Right atrium auricular region (tissue), 2 donors: ENCODE measurements around the gene ROBO2. TPM values are rescaled to one million over a fixed set of nuclear protein-coding genes. Genes with fewer than 3 reads are reported as not detected.

Experiments used
- DNase-seq: peaks from one replicate; pipeline ENCODE4 v3.0.0-alpha.2; 2019; ENCODE audit warnings: low spot score
- H3K27ac ChIP-seq, 2 donors: fragments of 200-600 bp; sonication (generic); 1 replicate in 1 of 2; 2 replicates in 1 of 2; pipeline ENCODE4 v1.5.1; 2016 to 2019
- H3K27me3 ChIP-seq, 2 donors: fragments of 200-600 bp; sonication (generic); one replicate each; pipeline versions ENCODE4 v1.5.1 to v1.6.0; 2017 to 2019
- H3K36me3 ChIP-seq: fragments of 200-600 bp; sonication (generic); one replicate; pipeline ENCODE4 v1.5.1; 2016
- H3K4me1 ChIP-seq, 2 donors: fragments of 200-600 bp; sonication (generic); one replicate each; pipeline versions ENCODE4 v1.5.1 to v1.6.0; 2017 to 2019
- H3K4me3 ChIP-seq, 2 donors: fragments of 200-600 bp; sonication (generic); 1 replicate in 1 of 2; 2 replicates in 1 of 2; pipeline ENCODE4 v1.5.1; 2017 to 2019; ENCODE audit warnings: mild to moderate bottlenecking in 1 of 2, moderate library complexity in 1 of 2
- H3K9me3 ChIP-seq, 2 donors: fragments of 200-600 bp; sonication (generic); one replicate each; pipeline ENCODE4 v1.5.1; 2019
- CTCF ChIP-seq, 2 donors: fragments of 200-600 bp; sonication (generic); IDR thresholded peaks; one replicate each; pipeline ENCODE4 v1.5.1; 2019; ENCODE audit warnings: antibody characterized with exemption in 2 of 2
- total RNA-seq, 2 donors: library from RNA; depleted of rRNA; stranded (reverse); fragments of >200 nt; gene quantifications; one replicate each; pipeline ENCODE4 v1.1.0, GENCODE V29; 2016

Gene ROBO2
- total RNA-seq, 2 donors from 2014 or later = 2.5 TPM; not detected in 1

GRCh38 chr3:77324105-77324504, 284.2 kb downstream of the ROBO2 start:
- no peak for DNase-seq
- H3K36me3 ChIP-seq = no peaks in the 10 kb centered on the region
- no peak overlapping the region for H3K4me3 ChIP-seq
- no peaks in the 10 kb centered on the region for H3K27me3 ChIP-seq
- H3K27ac ChIP-seq = no peak overlapping the region
- H3K9me3 ChIP-seq = no peaks in the 10 kb centered on the region
- peaks cover 0 to 8% of the 10 kb centered on the region in 2 donors for H3K4me1 ChIP-seq
- TF ChIP-seq CTCF (IDR thresholded peaks at IDR 0.05) = no peak

- H3K27me3 ChIP-seq = no peaks in the 10 kb centered on the region
- no peak for TF ChIP-seq CTCF (IDR thresholded peaks at IDR 0.05)
- H3K27ac ChIP-seq = no peak overlapping the region
- H3K36me3 ChIP-seq = no peaks in the 10 kb centered on the region
- DNase-seq = no peak
- H3K4me3 ChIP-seq = no peak overlapping the region
- peaks cover 0 to 14% of the 10 kb centered on the region in 2 donors for H3K4me1 ChIP-seq
- no peaks in the 10 kb centered on the region for H3K9me3 ChIP-seq
These were observed 285.4 kb downstream of the ROBO2 start for GRCh38 chr3:77325280-77325679.

- Histone ChIP-seq H3K36me3 (no peaks in the 10 kb centered on the region), H3K27me3 (no peaks in the 10 kb centered on the region), H3K27ac (no peak overlapping the region), H3K4me1 (peaks cover 0 to 14% of the 10 kb centered on the region in 2 donors), H3K9me3 (no peaks in the 10 kb centered on the region), H3K4me3 (no peak overlapping the region)
- DNase-seq = no peak
- TF ChIP-seq CTCF (IDR thresholded peaks at IDR 0.05) = no peak
These were observed 285.8 kb downstream of the ROBO2 start for GRCh38 chr3:77325702-77326101.

- TF ChIP-seq CTCF (IDR thresholded peaks at IDR 0.05) = no peak
- Histone ChIP-seq H3K27ac (no peak overlapping the region), H3K27me3 (no peaks in the 10 kb centered on the region), H3K4me3 (no peak overlapping the region), H3K36me3 (no peaks in the 10 kb centered on the region), H3K4me1 (peaks cover 0 to 14% of the 10 kb centered on the region in 2 donors), H3K9me3 (no peaks in the 10 kb centered on the region)
- no peak for DNase-seq
These were observed 286.7 kb downstream of the ROBO2 start for GRCh38 chr3:77326586-77326985.

GRCh38 chr3:77328690-77329089, 288.8 kb downstream of the ROBO2 start:
- no peaks in the 10 kb centered on the region for H3K9me3 ChIP-seq
- H3K27me3 ChIP-seq = no peaks in the 10 kb centered on the region
- peaks cover 0 to 14% of the 10 kb centered on the region in 2 donors for H3K4me1 ChIP-seq
- no peak for TF ChIP-seq CTCF (IDR thresholded peaks at IDR 0.05)
- peak overlapping the region in 1 of 2 donors; percentile 18 for H3K27ac ChIP-seq
- no peak overlapping the region for H3K4me3 ChIP-seq
- no peaks in the 10 kb centered on the region for H3K36me3 ChIP-seq
- no peak for DNase-seq

GRCh38 chr3:77329116-77329515, 289.2 kb downstream of the ROBO2 start:
- Histone ChIP-seq H3K36me3 (no peaks in the 10 kb centered on the region), H3K4me1 (peaks cover 0 to 14% of the 10 kb centered on the region in 2 donors), H3K4me3 (no peak overlapping the region), H3K27me3 (no peaks in the 10 kb centered on the region), H3K27ac (peak overlapping the region in 1 of 2 donors; percentile 18), H3K9me3 (no peaks in the 10 kb centered on the region)
- DNase-seq = no peak
- no peak for TF ChIP-seq CTCF (IDR thresholded peaks at IDR 0.05)
